NCI-H69 (cell line): ENCODE data around the gene MFSD6.

Source experiments
- DNase-seq: peaks from one replicate; lab custom pipeline; 2025; lab: John Stamatoyannopoulos, UW

MFSD6 gene

DNA sequence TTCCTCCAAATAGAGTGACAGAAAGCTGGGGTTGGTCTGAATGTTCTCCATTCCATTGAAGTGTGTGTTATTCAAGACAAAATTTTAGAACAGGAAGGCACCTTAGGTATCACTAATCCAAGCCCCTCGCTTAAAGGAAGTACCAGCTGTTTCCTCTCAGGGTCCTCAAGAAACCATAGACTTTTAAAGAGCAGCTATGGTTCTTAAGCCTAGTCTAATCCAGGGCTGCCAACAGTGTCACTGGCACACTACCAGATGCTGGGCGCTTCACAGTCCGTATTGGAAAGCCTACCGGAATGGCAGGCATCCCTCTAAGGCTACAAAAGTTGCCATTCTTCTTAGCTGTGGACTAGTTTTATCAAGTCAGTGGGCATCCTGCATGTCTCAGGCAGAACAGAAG, 124.4 kb downstream of the MFSD6 start:
- DNase-seq = peak; percentile 3

DNA sequence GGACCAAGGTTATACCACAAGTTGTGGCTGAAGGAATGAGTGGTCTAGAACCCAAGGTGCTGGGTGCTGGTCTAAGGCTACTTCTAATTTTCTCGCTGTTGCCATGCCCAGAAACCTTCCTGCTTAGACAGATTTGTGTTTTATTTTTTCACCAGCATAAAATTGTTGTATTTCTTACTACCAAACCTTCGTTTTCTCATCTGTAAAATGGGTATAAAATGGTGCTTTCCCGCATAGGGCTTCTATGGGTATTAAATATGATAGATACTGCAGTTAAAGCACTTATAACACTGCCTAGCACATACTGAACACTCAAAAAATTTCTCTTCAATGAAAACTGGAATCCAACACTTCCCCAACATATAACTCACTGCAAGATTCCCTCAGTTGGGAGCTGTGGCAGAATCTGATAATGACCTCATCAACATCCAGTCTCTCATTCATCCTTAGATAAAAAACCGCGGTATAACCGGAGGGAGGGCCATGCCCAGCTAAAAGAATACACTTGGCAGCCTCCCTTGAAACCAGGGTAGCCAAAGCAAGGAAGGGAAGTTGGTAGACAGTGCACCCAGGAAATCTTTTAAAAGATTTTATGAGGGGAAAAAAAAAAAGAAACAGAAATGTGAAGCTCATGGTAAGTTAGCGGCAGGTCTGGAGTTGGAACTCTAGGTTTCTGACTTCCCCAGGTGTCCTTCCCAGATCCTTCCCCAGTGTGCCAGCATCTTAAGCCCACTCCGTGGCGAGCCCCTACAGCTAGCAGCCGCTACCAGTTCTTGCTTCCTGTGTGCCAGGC, 125.2 kb downstream of the MFSD6 start:
- peak; percentile 24 for DNase-seq

DNA sequence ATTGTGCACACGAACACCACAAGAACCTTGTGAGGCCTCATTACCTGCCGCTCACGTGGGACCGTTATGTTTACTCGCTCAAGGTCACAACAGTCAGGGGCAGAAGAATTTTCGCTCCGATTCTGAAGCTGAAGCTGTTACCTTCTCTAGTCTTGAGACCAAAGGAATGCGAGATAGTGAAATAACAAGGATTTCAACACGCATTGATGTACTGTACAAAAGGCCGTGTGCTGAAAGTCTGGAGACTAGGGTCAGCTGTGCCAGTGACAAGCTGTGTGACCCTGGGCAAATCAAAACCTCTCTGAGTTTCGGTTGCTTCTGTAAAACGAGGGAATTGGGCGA, 125.8 kb downstream of the MFSD6 start:
- DNase-seq = peak; percentile 39

DNA sequence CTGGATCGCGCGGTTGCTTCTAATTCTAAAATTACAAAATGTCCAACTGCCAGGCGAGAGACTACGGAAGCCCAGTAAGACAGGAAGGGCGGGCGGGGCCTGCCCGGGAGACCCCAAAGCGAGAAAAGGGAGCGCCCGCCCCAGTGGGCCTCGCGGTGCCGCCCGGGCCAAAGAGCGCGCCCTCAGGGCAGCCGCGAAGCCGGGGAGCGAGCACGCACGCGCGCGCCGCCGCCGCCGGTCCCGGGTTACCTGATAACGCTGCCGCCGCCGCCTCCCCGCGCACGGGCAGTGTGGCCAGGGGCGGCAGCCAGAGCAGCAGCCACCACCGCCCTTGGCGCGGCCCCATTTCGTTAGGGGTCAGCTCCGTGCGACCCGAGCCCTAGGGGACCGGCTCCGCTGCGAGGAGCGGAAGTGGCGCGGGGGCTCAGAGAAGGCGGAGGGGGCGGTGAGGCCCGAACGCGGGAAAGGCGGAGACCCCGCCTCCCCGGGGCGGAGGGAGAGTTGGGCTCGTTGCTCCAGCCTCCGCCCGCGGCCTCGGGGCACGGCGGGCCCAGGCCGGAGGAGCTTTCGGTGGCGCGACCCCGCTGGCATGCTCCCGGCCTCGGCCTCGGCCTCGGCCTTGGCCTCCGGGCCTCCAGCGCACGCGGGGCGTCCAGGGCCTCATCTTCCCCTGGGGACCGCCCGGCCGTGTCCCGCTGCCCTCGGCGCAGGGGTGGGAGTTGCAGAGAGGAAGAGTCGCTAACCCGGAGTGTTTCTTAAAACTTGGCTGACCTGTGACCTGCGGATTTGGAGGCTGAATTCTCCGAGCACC, 126.4 kb downstream of the MFSD6 start, which contains the start of gene NEMP2:
Gene NEMP2, minus strand, starts transcription at position 413 of the 811 bp plus-strand sequence. Its CDS starts 67 bp downstream, at position 346.
- DNase-seq = peak; percentile 94

DNA sequence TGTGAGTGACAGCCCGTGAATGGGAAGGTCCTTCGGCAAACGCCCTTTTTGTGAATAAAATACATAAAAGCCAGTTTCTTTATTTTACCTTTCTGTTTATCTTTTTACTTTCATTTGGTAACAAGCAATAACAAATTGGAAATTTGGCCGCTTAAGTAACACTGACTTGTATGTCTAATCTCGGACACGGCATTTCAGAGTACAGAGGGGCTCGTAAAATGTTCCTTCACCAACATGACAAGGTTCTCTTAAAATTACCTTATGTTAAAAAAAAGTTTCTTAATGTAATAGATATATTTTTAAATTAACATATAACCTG, 126.9 kb downstream of the MFSD6 start:
- DNase-seq = no peak

DNA sequence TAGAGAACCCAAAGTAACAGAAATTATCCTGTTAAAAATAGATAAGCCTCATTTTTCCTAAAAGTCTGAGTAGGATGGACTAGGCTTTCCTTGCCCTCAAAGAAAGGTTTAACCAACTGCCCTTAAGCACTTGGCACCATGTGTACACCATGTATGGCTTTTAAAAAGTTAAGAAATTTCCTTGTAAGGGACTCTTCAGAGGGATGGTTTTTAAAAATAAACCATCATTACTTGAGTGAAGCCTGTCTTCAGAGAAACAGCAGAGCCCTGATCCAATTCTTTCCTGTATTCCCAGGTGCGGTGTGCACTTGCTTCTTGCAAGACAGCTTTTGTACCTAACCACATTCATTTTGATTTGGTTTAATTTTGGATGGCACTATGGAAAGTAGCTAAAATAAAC, 127.4 kb downstream of the MFSD6 start:
- peak; percentile 30 for DNase-seq

DNA sequence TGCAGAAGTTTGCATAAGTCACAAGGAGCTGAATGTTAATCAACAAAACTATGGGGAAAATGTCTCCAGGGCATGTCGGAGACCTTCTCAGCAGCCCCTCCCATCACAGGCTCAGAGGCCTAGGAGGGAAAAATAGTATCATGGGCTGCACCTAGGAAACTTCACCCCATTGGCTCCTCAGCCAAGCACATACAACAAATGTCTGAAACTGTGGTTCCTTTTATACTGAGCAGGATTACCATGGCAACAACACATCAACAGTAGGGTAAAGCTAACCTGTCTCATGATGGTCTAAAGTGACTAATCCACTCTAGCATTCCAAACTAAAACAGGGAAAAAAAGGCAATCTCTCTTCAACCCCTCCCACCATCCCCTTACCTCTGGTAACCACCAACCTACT, 129.6 kb downstream of the MFSD6 start:
- no peak for DNase-seq

DNA sequence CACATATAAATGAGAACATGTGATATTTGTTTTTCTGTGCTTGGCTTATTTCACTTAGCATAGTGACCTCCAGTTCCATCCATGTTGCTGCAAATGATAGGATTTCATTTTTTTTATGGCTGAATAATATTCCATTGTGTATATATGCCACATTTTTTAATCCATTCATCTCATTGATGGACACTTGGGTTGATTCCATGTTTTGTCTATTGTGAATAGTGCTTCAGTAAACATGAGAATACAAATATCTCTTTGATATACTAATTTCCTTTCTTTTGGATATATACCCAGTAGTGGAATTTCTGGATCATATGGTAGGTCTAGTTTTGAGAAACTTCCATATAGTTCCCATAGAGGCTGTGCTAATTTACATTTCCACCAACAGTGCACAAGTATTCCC, 130.0 kb downstream of the MFSD6 start:
- DNase-seq = no peak

DNA sequence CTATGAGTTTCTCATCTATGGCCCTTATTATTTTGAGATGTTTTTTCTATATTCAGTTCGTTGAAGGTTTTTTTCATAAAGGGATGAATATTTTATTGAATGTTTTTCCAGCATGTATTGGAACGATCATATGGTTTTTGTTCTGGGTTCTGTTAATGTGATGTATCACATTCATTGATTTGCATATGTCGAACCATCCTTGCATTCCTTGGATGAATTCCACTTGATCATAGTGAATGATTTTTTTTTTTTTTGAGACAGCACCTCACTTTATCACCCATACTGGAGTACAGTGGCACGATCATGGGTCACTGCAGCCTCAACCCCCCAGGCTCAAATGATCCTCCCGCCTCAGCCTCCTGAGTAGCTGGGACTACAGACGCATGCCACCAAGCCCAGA, 131.9 kb downstream of the MFSD6 start:
- peak; percentile 3 for DNase-seq

DNA sequence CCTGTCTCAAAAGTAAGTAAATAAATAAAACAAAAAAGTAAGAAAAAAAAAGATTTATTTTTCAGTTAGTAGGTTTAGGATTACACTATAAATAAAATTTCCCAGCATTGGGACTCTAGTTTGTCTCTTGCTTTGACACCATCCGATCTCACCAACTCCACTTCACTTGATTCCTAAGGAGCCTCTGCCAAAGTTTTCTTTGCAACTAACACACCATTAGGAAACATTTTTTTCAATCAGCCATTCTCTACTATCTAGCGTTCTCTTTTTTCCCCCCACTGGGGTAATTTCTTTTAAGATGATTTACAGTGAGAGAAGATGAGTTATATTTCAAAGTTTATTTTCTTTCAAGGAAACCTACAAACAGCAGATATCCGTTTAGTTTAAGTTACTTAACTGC, 136.9 kb downstream of the MFSD6 start:
- no peak for DNase-seq

DNA sequence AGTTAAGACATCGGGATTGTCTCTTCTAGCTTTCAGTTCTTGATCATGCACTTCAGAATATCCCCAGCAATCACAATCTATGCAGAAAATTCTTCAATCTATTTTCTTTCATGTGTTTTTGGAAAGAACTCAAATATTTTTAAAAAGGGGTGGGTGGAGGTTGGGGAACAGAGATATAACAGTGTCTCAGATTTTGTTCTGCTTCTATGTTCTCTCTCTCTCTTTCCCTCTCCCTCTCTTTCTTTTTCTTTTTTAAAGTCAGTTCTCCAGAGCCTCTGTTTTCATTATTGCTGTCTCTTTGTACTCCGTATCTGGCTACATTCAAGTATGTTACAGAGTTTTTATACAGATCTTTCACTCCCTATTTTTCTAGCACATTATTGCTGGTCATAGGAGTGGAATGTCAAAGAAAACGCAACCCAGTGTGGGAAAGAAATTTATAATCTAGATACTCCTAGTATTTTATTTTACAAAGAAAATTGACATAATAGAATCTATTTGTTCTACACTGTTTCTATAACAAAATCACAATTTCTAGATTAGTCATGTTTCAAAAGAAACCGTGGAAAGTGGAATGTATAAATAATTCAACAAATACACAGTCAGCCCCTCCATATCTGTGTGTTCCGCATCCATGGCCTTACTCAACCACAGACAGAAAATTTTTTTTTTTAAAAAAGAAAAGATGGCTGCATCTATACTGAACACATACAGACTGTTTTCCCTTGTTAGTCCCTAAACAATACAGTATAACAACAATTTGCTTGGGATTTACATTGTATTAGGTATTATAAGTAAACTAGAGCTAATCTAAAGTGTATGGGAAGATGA, 137.6 kb downstream of the MFSD6 start:
- no peak for DNase-seq

DNA sequence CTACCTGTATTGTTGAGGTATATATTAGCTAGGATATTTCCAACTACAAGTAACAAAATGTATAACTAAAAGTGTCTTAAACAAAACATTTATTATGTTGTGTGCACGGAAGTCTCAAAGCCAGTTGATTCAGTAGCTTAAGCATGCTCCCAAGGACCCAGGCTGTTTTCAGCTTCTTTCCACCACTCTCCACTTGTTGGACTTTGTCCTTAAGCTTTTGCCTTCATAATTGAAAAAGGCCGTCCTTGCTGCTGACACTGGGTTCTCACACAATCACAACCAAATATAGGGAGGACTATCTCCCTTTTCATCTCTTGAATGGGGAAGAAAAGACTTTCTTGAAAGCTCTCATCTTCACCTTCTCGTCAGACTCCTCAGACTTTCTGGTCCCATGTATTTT, 138.6 kb downstream of the MFSD6 start:
- no peak for DNase-seq

DNA sequence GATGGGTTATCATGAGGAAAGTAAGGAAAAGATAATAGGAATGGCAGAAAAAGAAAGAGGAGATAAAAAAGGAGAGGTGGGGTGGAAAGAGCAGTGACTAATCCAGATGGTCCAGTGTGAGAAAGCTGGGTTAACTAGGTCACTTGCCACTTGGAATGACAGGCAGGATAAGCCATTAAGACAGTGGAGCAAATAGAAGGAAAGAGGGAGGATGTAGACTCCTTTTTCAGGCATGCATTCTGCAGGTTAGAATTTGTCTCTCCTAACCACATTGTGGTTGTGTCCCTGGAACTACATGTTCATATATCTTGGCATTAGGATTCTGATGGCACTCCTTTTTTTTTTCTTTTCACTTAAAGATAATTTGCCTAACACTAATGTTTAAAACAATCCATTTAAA, 139.7 kb downstream of the MFSD6 start:
- no peak for DNase-seq

DNA sequence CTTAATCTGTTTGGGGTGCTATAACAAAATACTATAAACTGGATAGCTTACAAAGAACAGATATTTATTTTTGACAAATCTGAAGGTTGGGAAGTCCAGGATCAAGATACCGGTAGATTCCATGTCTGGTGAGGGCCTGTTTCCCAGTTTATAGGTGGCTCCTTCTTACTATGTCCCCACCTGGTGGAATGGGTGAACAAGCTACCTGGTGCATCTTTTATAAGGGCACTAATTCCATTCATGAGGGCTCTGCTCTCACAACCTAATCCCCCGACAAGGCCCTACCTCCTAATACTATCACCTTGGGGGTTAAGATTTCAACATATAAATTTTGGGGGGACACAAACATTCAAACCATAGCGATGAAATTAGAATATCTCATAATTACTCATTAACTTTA, 142.0 kb downstream of the MFSD6 start:
- no peak for DNase-seq
